Panc1 (cell line): ENCODE results near the gene DAB1. TPM values are rescaled to one million over a fixed set of nuclear protein-coding genes. Genes with fewer than 3 reads are reported as not detected.

Source experiments
- ATAC-seq: fragments of 200-7000 bp; cut with Tn5 transposase; 2 replicates; pipeline ENCODE4 v1.9.1; 2020; ENCODE audit warnings: mild to moderate bottlenecking, moderate library complexity
- BruUV-seq: library from RNA; stranded (reverse); fragments of 400-500 nt; replicated peaks from 2 replicates; lab custom pipeline; 2021; lab: Mats Ljungman, UMichigan
- CTCF ChIA-PET: fragments of 300-600 bp; sonication (Branson Sonifier 250); formaldehyde crosslinking; loops from one replicate; lab custom pipeline; 2022; ENCODE audit warnings: antibody characterized with exemption; lab: Charles Lee
- POLR2A ChIA-PET: fragments of 300-600 bp; sonication (Branson Sonifier 250); formaldehyde crosslinking; loops from one replicate; lab custom pipeline; 2022; ENCODE audit warnings: antibody characterized with exemption; lab: Charles Lee
- DNase-seq: peaks from one replicate; pipeline ENCODE4 v3.0.0-alpha.2; 2010; ENCODE audit warnings: low read depth, low spot score
- H3K27ac ChIP-seq: 2 replicates; pipeline ENCODE4 v1.5.1; 2011; ENCODE audit warnings: mild to moderate bottlenecking, low read length, inconsistent platforms
- H3K27me3 ChIP-seq: fragments of 200-500 bp; sonication (Bioruptor generic); 2 replicates; pipeline ENCODE4 v1.6.0; 2014; ENCODE audit warnings: low read length, inconsistent platforms; ENCODE audit not compliant: control insufficient read depth, insufficient read depth
- H3K36me3 ChIP-seq: fragments of 200-500 bp; sonication (Bioruptor generic); 2 replicates; pipeline ENCODE4 v1.5.1; 2014; ENCODE audit warnings: inconsistent platforms, mild to moderate bottlenecking, low read length, moderate library complexity; ENCODE audit not compliant: control insufficient read depth, insufficient read depth
- H3K4me1 ChIP-seq: 2 replicates; pipeline ENCODE4 v1.5.1; 2011; ENCODE audit warnings: inconsistent platforms, mild to moderate bottlenecking, low read length, moderate library complexity; ENCODE audit not compliant: control insufficient read depth, insufficient read depth
- H3K4me3 ChIP-seq, 2 experiments: 2 replicates each; pipeline ENCODE4 v1.5.1; 2011 to 2012; ENCODE audit warnings: low read depth in 2 of 2, low read length in 2 of 2, mild to moderate bottlenecking in 2 of 2, inconsistent platforms in 1 of 2, moderate library complexity in 1 of 2
- H3K9me3 ChIP-seq: fragments of 200-500 bp; sonication (Bioruptor generic); 2 replicates; pipeline ENCODE4 v1.5.1; 2014; ENCODE audit warnings: low read depth, mild to moderate bottlenecking, inconsistent platforms, low read length, moderate library complexity; ENCODE audit not compliant: control insufficient read depth, insufficient read depth
- POLR2AphosphoS5 ChIP-seq: IDR thresholded peaks from 2 replicates; pipeline ENCODE4 v1.6.1; 2012; ENCODE audit warnings: mild to moderate bottlenecking, low read depth, low read length, moderate library complexity
- SIN3A ChIP-seq: IDR thresholded peaks from 2 replicates; pipeline ENCODE4 v1.6.1; 2012; ENCODE audit warnings: low read depth, mild to moderate bottlenecking, low read length, moderate library complexity, borderline replicate concordance; ENCODE audit not compliant: insufficient read depth
- TCF7L2 ChIP-seq: IDR thresholded peaks from 2 replicates; pipeline ENCODE4 v1.6.1; 2011; ENCODE audit warnings: mild to moderate bottlenecking, low read depth, low read length, inconsistent platforms
- in situ Hi-C: cut with HindIII; loops from 2 replicates; pipeline ENCODE4 v1.10.0; 2016; ENCODE audit warnings: low sequenced_read_pairs, low pct_unique_long_range_greater_than_20kb
- intact Hi-C: fragments of 100-400 bp; cut with micrococcal nuclease; formaldehyde crosslinking; loops from one replicate; pipeline ENCODE4 v1.10.0; 2022; ENCODE audit not compliant: unreplicated experiment
- total RNA-seq: library from RNA; stranded (reverse); gene quantifications from one replicate; pipeline ENCODE4 v1.2.1, GENCODE V29; 2021; ENCODE audit not compliant: unreplicated experiment
- TF ChIP-seq, protein P1 (sequence below): fragments of 450-650 bp; IDR thresholded peaks from 2 replicates; pipeline ENCODE4 v1.5.1; 2017; ENCODE audit warnings: mild to moderate bottlenecking
- TF ChIP-seq, protein P2 (sequence below), 2 experiments: IDR thresholded peaks; 2 replicates each; pipeline ENCODE4 v1.6.1; 2011 to 2012; ENCODE audit warnings: low read depth in 2 of 2, control low read depth in 1 of 2, low read length in 1 of 2, mild to moderate bottlenecking in 1 of 2, moderate library complexity in 1 of 2; ENCODE audit not compliant: insufficient read depth in 1 of 2

DAB1 gene
- total RNA-seq, 1 experiment from 2014 or later: 0.05 TPM

DNA sequence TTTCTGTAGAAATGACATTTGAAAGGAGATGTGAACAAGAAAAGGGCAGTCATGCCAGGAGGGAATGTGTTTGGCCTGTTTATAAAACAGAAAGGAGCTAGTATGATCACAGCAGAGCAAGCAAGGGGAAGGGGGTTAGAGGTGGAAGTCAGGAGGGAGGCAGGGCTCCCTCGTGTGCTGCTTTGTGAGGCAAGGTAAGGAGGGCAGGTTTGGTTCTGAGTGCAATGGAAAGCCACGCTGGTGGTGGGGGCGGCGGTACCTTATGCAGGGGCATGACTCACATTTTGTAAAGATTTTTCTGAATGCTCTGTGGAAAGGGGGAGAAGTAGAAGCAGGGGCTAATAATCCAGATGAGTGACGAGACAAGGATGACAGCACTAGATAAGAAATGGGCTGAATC, 260.5 kb downstream of the DAB1 start:
- in situ Hi-C loops (no loop called here), intact Hi-C loops (no loop called here)
- no peak overlapping the region for H3K4me3 ChIP-seq
- no peaks in the 10 kb centered on the region for H3K4me1 ChIP-seq
- no peaks in the 10 kb centered on the region for H3K9me3 ChIP-seq
- ChIA-PET POLR2A (interaction anchor here (0.7 kb wide), 1 partner anchor 150 kb away, joined by 3 read pairs; no protein-coding TSS in a partner anchor), CTCF (no interaction called here)
- no peak for DNase-seq
- no peak for ATAC-seq
- H3K27ac ChIP-seq: no peak overlapping the region
- TF ChIP-seq, protein P1, sequence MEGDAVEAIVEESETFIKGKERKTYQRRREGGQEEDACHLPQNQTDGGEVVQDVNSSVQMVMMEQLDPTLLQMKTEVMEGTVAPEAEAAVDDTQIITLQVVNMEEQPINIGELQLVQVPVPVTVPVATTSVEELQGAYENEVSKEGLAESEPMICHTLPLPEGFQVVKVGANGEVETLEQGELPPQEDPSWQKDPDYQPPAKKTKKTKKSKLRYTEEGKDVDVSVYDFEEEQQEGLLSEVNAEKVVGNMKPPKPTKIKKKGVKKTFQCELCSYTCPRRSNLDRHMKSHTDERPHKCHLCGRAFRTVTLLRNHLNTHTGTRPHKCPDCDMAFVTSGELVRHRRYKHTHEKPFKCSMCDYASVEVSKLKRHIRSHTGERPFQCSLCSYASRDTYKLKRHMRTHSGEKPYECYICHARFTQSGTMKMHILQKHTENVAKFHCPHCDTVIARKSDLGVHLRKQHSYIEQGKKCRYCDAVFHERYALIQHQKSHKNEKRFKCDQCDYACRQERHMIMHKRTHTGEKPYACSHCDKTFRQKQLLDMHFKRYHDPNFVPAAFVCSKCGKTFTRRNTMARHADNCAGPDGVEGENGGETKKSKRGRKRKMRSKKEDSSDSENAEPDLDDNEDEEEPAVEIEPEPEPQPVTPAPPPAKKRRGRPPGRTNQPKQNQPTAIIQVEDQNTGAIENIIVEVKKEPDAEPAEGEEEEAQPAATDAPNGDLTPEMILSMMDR: no peak
- TF ChIP-seq, protein P2, sequence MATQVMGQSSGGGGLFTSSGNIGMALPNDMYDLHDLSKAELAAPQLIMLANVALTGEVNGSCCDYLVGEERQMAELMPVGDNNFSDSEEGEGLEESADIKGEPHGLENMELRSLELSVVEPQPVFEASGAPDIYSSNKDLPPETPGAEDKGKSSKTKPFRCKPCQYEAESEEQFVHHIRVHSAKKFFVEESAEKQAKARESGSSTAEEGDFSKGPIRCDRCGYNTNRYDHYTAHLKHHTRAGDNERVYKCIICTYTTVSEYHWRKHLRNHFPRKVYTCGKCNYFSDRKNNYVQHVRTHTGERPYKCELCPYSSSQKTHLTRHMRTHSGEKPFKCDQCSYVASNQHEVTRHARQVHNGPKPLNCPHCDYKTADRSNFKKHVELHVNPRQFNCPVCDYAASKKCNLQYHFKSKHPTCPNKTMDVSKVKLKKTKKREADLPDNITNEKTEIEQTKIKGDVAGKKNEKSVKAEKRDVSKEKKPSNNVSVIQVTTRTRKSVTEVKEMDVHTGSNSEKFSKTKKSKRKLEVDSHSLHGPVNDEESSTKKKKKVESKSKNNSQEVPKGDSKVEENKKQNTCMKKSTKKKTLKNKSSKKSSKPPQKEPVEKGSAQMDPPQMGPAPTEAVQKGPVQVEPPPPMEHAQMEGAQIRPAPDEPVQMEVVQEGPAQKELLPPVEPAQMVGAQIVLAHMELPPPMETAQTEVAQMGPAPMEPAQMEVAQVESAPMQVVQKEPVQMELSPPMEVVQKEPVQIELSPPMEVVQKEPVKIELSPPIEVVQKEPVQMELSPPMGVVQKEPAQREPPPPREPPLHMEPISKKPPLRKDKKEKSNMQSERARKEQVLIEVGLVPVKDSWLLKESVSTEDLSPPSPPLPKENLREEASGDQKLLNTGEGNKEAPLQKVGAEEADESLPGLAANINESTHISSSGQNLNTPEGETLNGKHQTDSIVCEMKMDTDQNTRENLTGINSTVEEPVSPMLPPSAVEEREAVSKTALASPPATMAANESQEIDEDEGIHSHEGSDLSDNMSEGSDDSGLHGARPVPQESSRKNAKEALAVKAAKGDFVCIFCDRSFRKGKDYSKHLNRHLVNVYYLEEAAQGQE (IDR thresholded peaks at IDR 0.05; ENCODE audit: insufficient read depth in 1 of 2, low read depth in 2 of 2, low read length in 1 of 2): no peak
- TF ChIP-seq TCF7L2: no peak
- no peak for TF ChIP-seq POLR2AphosphoS5
- TF ChIP-seq SIN3A: no peak
- BruUV-seq: no TSS peak
- H3K27me3 ChIP-seq: peaks cover 7% of the 10 kb centered on the region; the same call in 1 of the 2 replicates
- H3K36me3 ChIP-seq: no peaks in the 10 kb centered on the region

- Histone ChIP-seq H3K27ac (no peak overlapping the region), H3K4me1 (no peaks in the 10 kb centered on the region), H3K36me3 (no peaks in the 10 kb centered on the region), H3K4me3 (no peak overlapping the region), H3K9me3 (no peaks in the 10 kb centered on the region), H3K27me3 (peaks cover 7% of the 10 kb centered on the region; the same call in 1 of the 2 replicates)
- in situ Hi-C loops (no loop called here), intact Hi-C loops (no loop called here)
- ATAC-seq: no peak
- CTCF ChIA-PET: no interaction called here
- TF ChIP-seq TCF7L2 (no peak), SIN3A (no peak), POLR2AphosphoS5 (no peak)
- TF ChIP-seq, protein P2 (IDR thresholded peaks at IDR 0.05; ENCODE audit: insufficient read depth in 1 of 2, low read depth in 2 of 2, low read length in 1 of 2): no peak
- TF ChIP-seq, protein P1: no peak
- no TSS peak for BruUV-seq
- no peak for DNase-seq
- POLR2A ChIA-PET: interaction anchor here (0.7 kb wide), 1 partner anchor 149 kb away, joined by 3 read pairs; no protein-coding TSS in a partner anchor
These were observed 261.1 kb downstream of the DAB1 start for GRCh38 chr1:57162607-57163261.
